ENCODE data around the gene NEGR1.

DNA sequence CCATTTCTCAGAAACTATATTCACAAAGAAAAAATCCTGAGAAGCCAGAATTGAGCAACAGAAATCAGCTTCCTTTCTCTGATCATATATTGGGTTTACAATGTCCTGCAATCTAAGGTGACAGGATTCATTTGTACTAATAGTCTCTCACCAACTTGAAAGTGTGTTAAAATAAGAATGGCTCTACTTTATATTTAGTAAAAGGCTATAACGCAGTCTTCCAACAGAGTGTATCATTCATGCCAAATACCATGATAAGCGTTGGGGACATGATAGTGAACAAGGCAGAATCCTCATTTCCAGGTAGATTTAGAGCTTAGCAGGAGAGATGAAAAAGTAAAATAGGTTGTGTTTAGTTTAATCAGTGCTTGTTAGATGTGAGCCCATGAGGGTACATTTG lies 682.3 kb downstream of the NEGR1 start:
- TF ChIP-seq CTCF (IDR thresholded peaks at IDR 0.05) = no peak
- TF ChIP-seq POLR2AphosphoS5 (IDR thresholded peaks at IDR 0.05; ENCODE audit: insufficient read depth in 1 of 2, low read depth in 1 of 2) = no peak
- no peak for TF ChIP-seq POLR2A (IDR thresholded peaks at IDR 0.05)
